Sigmoid colon (tissue), 3 donors: ENCODE measurements around the gene SLC7A14.

ENCODE experiments used
- CTCF ChIP-seq, 4 experiments: fragments of 450-650 bp in 3 of 4; fragments of 200-600 bp in 1 of 4; IDR thresholded peaks; one replicate each; pipeline ENCODE4 v1.5.1; 2016 to 2019; ENCODE audit warnings: antibody characterized with exemption in 4 of 4, mild to moderate bottlenecking in 3 of 4, moderate library complexity in 2 of 4
- POLR2A ChIP-seq, 2 donors: fragments of 450-650 bp; IDR thresholded peaks; one replicate each; pipeline ENCODE4 v1.6.1; 2016; ENCODE audit warnings: antibody characterized with exemption in 2 of 2, mild to moderate bottlenecking in 2 of 2, moderate library complexity in 2 of 2

DNA sequence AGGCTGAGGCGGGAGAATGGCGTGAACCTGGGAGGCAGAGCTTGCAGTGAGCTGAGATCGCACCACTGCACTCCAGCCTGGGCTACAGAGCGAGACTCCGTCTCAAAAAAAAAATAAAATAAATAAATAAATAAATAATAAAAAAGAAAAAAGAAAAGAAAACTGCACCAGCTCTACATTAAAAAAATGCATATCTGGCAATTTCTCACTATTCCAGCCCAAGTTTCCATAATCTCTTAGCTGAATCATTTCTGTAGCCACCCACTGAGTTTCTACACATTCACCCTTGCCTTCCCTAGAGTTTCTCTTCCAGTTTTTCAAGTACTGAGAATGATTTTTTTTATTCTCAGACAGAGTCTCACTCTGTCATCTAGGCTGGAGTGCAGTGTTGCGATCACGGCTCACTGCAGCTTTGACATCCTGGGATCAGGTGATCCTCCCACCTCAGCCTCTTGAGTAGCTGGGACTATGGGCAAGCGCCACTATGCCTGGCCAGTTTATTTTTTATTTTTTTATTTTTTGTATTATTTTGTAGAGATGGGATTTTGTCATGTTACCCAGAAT, 24.5 kb upstream of the SLC7A14 start:
- TF ChIP-seq CTCF (IDR thresholded peaks at IDR 0.05) (no peak), POLR2A (IDR thresholded peaks at IDR 0.05) (no peak)
